Embryonic facial prominence (tissue), 1 donor: ENCODE measurements around the gene CSH2.
A peak's percentile ranks its signal among the peaks of the same experiment; 100 is the strongest.
"Not testable (repeated sequence)": the region's sequence is repeated elsewhere in the genome, so short reads cannot be mapped to it uniquely, and the experiment has no call there.

Experiments
- DNase-seq: peaks from one replicate; pipeline ENCODE4 v3.0.0-alpha.2; 2016; ENCODE audit errors: extremely low spot score

CSH2 gene

DNA sequence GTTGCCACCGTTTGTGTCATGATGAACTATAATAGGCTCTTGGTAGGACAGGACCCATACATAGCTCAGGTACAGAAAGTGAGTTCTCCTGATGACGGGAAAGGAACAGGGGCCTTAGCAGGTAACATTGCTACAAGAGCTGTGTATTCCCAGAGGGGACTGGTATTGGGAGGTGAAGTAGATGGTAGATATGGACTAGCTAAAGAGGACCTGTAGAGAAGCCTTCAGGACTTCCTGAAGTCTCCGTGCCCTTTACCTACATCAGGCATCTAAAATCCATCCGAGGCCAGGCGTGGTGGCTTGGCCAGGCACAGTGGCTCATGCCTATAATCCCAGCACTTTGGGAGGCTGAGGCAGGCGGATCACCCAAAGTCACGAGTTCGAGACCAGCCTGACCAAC is 18.3 kb downstream of the CSH2 start:
- DNase-seq: no peak

DNA sequence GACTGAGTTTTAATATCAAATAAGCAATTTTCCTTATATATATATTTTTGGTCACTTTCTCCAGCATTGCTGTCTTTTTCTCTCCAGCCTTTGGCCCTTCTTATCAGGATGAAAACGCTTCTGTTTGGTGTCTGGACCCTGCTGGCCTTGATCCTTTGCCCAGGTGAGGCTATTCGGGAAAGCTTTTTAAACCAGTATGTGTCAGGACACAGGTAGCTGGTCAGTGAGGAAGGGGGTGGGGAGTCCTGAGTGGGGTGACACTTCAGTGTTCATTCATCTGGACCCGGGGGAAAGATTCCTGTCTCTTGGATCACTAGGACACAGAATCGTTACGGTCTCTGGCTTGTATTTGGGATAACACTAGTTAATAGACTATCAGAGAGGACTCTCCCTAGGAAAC is 18.8 kb downstream of the CSH2 start:
- no peak for DNase-seq

DNA sequence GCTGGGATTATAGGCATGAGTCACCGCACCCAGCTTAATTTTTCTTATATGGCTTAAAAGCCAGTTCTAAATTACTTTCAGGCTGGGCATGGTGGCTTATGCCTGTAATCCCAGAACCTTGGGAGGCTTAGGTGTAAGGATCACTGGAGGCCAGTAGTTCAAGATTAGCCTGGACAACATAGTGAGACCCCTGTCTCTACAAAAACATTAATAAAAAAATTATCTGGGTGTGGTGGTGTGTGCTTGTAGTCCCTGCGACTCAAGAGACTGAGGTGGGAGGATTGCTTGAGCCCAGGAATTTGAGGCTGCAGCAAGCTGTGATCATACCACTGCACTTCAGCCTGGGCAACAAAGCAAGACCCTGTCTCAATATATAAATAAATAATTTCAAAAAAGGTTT is 20.2 kb downstream of the CSH2 start:
- DNase-seq: no peak

DNA sequence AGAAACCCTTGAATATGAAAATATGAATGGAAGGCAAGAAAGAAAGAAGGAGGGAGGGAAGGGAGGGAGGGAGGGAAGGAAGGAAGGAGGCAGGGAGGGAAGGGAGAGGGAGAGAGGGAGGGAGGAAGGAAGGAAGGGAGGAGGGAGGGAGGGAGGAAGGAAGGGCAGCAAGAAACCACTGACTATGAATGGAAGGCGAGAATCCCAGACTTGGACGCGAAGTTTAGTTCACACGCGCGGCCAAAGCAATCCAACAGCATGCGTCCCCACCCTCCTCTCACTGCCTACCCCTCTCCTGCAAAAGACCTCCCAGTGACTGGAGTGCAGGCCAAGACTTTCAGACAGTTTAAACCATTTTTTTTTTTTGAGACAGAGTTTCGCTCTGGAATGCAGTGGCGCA is 23.1 kb downstream of the CSH2 start:
- no peak for DNase-seq

DNA sequence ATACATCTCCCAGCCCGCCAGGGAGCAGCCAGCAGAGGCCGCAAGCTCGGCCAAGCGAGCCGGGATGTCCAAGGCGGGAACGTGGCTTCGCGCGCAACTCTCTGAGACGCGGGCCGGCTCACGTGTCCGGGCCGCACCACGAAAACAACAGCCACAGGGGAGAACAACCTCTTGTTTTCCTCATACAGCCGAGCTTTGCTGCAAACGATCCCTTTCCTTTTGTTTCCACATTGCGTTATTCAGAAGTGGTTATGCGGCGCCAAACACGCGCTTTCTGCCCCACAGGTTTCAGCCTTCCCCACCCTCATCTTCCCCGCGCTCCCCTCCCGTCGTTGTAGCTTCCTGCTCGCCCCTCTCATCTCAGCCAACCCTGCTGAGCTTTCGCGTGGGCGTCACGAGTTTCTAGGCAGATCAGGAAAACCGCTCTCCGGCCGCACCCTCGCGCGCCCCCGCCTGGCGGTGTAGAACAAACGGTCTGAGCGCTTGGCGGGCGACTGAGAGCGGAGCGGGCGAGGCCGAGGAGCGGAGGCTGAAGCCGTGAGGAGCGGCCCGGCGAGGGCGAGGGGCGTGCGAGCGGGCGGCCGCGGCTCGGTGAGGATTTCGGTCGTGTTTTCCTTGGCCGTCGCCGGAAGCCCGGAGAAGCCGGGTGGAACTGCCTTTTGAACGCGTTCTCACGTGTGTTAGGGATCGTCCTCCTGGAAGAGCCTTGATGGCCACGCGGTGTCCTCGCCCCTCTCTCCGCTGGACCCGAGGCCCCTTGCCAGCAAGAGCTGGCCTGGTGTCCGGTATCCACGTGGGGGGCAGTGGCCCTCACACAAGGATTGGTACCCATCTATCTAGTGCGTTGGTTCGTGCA is 24.4 kb downstream of the CSH2 start:
- peak; percentile 83 for DNase-seq

DNA sequence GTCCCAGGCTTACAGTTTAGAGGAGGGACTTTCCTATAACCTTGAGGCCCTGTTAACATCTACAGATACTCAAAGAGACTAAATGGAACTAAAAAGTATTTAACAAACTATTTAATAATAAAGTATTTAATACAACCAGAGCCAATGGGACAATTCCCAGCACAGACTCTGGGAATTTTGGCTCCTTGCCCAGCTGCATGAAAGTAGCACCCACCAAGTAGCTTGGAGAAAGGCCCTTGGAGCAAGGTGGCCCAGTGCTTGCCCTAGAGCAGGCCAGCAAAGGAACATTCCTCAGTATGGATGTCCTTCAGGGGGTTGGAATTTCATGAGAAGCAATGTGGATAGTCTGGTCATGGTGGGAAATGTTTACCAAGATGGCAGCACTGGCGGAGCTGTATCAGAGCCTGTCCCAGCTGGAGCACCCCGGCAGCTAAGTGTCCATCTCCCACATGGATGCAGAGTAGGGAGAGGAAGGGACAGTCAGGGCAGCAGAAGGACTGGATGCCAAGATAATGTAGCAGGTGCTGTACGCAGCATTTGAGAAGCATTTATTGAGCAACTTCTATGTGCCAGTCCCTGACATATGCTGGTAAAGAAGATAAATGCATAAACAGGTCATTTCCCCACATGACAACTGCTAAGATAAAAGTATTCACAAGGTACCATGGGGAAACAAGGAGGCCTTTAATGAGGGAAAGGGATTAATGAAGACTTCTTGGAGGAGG is 25.8 kb downstream of the CSH2 start:
- no peak for DNase-seq

DNA sequence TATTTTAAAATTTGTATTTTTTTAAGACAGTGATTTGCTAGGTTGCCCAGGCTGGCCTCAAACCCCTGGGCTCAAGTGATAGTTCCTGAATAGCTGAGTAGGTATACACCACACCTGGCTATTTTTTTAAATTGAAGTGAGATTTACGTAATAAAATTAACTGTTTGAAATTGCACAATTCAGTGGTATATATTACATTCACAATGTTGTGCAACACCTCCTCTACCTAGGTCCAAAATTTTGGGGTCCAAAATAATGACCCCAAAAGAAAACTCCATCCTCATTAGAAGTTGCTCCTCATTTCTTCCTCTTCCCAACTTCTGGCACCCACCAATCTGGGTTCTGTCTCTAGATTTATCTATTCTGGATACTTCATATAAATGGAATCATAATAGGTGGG is 28.0 kb downstream of the CSH2 start:
- DNase-seq: no peak

DNA sequence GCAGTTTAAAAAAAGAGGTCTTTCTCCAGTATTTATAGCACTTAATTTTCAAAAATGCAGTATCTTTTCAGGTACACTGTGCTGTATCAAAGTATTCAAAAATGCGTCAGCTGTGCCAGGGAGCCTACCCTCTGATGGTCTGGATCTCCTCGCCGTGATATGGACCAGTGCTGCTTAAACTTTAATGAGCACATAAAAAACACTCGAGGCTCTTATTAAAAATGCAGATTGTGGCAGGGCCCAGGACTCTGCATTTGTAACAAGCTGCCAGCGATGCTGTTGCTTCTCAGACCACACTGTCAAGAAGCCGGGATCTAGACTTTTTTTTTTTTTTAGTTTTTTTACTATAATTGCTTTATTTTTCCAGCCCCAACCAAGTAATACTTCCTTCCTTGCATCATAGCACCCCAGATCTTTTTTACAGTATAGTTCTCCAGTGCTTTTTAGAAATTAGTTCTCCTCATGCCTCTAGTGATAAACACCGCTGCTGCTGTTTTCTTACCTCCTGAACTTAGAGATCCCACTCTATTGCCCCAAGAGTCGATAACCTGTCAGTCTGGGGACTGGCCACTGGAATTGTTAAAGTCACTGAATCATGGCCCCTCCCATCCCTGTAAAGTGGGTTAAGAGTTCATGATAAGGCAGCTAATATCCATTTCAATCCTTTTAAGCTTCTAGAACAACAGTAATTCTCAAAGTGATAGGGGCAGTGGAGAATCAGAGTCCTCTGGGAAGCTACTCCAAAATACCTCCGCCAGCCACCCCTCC is 29.4 kb downstream of the CSH2 start:
- no peak for DNase-seq

DNA sequence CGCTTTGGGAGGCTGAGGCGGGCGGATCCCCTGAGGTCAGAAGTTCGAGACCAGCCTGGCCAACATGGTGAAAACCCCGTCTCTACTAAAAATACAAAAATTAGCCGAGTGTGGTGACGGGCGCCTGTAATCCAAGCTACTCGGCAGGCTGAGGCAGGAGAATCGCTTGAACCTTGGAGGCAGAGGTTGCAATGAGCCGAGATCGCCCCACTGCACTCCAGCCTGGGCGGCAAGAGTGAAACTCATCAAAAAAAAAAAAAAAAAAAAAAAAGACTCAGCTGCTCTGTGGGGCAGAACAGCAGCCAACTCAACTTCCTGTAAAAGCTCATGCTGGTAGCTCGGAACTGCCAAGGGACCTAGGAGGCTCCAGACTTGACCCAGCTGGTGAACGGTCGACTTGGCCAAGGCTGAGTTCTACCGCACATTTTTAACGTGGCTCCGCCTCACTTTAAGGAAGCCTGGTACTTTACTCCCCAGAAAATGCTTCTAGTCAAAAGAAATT is 30.0 kb downstream of the CSH2 start:
- DNase-seq: not testable (repeated sequence)

DNA sequence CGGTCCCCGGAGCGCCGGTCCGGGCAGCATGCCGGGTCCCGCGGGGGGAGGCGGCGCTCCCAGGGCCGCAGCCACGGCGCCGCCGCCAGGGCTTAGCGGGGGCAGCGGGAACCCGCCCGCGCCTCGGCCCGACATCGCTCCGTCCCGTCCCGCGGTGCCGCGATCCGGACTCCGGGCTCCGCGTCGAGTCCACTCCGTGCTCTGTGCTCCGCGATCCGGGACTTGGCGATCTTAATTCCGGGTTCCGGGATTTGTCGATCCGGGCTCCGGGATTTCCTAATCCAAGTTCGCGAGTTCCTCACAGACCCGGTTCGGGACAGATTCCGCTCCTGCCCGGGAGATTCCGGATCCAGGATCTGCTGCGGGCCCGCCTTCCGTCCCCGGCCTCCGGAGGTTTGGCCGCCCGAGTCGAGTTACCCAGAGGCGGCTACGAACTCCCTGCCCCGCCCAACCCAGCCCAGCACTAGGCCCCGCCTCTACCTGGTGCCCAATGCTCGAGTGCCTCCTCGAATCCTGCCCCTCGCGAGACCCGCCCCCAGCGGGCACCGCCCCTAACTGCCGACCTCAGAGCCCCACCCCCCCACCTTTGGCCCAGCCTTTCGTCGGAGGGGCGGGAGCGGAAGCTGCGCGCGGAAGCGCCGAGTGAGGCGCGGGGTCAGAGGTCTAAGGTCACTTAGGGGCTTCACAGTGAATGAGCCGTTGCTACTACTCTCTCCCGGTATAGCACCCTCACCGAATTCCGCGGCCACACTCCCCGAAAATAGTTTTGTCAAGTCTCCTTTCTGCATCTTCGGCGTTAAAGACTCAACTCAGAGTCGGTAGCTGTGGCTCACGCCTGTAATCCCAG is 30.7 kb downstream of the CSH2 start, which contains the start of gene SMARCD2:
SMARCD2 (minus strand) TSS at position 146 of the 847 bp plus-strand sequence; CDS start at position 135, 11 bp downstream.
- peak; percentile 94 for DNase-seq

DNA sequence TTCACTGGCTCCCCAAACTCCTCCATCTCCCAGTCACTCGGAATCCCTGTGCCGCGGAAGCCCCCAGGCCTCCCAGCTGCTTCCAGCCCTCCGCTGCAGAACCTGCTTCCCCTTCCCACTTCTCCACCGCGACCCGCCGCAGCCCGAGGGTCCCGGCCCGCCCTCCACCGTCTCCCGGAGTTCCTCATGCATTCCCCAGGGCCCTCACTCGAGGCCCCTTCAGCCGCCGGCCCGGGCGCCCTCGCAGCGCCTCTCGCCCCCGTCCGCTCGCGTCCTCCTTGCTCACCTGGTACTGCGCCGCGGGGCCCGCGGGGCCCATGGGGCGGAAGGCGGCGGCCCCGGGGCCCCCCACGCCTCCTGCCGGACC is 31.3 kb downstream of the CSH2 start:
- DNase-seq: no peak

DNA sequence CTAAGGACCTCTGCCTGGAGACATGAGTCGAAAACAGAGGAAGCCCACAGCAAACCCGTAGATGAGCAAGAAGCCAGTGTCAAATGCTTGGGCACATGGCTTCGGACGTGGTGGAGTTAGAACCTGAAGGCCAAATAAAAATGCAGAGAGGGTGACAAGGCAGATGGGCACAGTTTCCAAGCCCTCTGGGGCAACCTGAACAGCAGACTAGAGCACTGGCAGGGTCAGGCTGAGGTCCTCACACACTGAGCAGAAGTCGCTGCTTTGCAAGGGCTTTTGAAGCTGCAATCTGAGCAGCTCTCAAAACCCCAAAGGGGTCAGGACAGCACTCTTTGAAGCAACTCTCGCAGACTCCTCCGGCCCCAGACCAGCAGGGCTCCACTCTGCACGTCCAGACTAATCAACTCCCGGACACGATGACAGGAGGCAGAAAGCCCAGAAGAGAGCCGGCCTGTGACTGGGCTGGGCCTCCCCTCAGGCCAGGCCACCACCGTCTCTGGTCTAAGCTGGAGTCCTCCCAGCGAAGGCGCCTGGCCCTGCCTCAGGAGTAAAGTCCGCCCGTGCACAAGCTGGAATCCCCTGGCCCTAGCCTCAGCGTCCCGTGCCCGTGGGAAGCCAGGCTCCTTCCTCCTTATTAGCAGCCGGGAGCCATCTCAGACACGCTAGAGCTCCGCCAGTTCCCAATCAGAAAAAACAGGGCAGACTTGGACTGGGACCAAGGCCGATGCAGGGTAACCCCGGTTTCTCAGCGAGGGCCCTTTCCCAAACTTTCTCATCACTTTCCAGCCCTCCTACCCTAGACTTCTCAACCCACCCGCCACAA is 31.9 kb downstream of the CSH2 start:
- DNase-seq: no peak

DNA sequence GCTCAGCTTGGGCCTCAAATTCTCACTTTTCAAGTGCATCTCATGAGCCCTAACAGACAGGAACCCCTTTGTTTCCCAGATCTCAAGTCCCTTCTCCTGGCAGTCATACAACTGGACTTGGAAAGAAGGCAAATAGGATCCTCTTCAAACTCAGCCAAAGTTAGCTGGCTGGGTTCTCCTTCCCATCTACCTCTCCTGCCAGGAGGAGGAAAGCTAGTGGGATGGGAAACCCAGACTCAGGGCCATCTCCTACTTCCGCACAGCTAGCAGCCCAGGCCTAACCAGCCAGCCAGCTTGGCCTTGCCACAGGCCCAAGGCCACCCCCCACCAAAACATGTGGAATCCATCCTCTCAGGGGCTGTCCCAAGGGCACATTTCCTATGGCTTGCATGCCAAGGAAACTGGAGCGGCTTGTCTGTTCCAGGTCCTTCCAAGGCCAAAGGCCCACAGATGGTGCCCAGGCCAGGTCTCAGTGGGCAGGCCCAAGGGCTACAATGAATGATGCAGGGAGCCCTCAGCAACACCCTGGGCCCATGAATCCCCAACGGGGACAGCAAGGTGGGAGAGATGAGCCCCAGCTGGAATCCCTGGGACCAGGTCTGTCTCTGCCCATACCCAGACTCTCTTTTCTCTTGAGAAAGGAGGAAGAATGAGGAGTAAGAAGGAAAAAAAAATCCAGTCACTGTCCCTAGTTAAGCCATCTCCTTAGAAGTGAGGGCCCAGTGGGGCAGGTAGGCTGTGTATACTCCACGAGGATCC is 32.7 kb downstream of the CSH2 start:
- DNase-seq: no peak

DNA sequence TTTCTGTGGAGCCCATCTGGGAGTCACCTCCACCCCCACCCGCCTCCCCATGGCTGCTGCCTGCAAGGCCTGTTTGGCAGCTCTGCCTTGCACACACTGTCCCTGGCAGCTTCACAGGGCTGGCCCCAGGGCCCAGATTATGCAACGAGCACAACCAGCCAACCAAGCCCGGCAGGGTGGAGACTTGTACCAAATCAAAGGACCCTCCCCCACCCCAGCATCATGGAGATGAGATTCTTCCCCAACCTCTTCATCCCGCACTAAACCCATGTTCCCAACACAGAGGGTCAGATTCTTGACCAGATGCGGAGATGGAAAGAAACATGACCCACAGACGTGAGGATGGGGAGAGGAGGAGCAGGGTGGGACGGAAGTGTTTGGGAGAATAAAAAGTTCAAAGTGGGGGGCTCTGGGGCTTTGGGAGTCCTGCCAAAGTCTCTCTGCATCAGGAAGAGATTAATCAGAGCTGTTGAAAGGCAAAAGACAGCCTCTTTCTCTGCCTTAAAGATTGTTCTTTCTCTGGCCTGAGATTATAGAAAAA is 34.8 kb downstream of the CSH2 start:
- DNase-seq: peak; percentile 25

DNA sequence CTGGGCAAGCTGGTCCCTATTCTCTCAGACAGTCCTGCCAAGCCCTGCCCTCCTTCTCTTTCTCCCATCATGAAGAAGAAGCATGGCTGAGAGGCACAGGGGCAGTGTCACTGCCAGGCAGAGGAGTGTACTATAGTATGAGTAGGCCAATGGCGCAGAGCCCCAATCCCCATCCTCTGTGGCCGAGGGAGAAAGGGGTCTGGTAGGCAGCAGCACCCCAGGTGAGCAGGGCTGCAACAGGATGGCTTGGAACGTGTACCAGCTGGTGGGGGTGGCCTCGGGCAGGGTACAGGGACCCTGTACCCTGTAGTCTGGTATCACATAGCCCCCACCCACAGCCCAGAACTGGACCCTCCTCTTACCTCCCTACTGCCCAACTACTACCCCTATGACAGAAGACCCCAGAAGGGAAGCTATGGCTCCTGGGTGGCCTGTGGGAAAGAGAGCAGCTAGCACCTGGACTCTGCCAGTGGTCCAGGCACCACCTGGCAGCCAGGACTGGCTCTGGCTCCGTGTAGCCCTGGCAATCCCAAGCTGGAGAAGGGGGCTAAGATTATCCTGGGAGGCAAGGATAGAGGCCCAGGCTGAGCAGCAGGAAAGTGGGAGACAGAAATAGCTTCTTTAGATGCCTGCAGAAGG is 35.4 kb downstream of the CSH2 start:
- DNase-seq: no peak

DNA sequence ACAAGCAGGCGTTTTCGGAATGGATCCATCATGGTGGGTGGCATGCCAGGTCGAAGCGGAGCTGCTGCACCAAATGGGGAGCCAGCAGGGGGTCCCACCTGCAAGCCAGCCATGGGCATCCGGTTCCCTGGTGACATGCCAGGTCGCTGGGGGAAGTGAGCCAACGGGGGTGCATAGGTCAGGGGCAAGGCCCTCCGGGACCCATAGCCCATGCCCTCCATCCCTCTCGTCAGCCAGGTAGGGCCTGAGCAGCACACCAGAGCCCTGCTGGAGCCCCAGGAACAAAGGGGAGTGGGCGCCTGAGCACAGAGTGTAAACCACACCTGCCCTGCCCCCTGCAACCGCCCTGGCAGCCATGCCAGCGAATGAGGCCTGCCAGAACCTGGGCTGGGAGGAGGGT is 36.0 kb downstream of the CSH2 start:
- DNase-seq: no peak

DNA sequence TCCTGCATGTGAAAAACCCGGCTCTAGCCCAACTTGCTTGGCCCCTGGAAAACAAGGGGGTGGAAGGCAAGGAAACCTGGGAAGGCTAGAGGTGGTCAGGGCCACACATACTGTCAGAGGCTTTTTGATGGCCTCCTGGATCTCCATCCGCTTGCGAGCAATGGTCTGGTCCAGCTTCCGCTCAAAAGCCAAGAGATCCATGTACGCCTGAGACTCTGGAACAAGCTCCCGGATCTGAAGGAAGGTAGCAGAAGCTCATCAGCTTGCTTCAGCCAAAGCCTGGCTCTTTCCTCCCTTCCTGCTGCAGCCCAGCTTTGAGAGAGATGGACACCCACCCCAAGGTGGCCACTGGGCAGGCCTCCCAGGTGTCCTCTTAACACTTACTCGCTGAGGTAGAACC is 36.7 kb downstream of the CSH2 start:
- no peak for DNase-seq

DNA sequence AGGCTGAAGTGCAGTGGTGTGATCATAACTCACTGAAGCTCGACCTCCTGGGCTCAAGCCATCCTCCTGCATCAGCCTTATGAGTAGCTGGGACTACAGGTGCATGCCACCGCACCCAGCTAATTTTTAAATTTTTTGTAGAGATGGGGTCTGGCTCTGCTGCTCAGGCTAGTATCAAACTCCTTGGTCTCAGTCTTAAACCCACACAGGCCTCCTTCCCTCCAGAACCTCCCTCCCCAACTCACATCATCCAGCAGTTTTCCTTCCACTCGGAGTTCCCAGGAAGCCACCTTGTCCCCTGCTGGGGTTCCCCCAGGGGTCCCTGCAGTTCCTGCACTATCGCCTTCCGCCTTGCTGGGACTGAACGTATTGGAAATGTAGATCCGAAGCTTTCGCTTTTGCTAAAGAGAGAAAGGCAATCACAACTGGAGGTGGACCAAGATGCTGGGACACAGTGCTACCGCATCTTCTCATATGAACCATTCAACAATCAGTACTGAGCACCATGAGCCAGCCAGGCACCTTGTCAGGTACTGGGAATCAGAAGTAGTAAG is 38.2 kb downstream of the CSH2 start:
- DNase-seq: no peak
